Omental fat pad (tissue), 4 donors: ENCODE data around the gene WIPF2. TPM values are rescaled to one million over a fixed set of nuclear protein-coding genes. Genes with fewer than 3 reads are reported as not detected.
"Not testable (repeated sequence)": the region's sequence is repeated elsewhere in the genome, so short reads cannot be mapped to it uniquely, and the experiment has no call there.

Experiments used
- ATAC-seq: fragments of 150-250 bp; one replicate; pipeline ENCODE4 v1.9.1; 2016; ENCODE audit warnings: mild to moderate bottlenecking, moderate library complexity; ENCODE audit not compliant: low FRiP score
- DNase-seq: peaks from one replicate; pipeline ENCODE4 v3.0.0-alpha.2; 2019; ENCODE audit warnings: low spot score
- total RNA-seq, 4 donors: library from RNA; depleted of rRNA; stranded (reverse); fragments of >200 nt; gene quantifications; one replicate each; pipeline ENCODE4 v1.1.0, GENCODE V29; 2016
- TF ChIP-seq, protein P1 (sequence below), 3 donors: fragments of 450-650 bp; IDR thresholded peaks; one replicate each; pipeline ENCODE4 v1.5.1; 2016 to 2017; ENCODE audit warnings: antibody characterized with exemption in 3 of 3, mild to moderate bottlenecking in 3 of 3, moderate library complexity in 2 of 3

WIPF2 gene
- total RNA-seq, 4 donors from 2014 or later: 10.1 to 12.9 (median 10.8) TPM

DNA sequence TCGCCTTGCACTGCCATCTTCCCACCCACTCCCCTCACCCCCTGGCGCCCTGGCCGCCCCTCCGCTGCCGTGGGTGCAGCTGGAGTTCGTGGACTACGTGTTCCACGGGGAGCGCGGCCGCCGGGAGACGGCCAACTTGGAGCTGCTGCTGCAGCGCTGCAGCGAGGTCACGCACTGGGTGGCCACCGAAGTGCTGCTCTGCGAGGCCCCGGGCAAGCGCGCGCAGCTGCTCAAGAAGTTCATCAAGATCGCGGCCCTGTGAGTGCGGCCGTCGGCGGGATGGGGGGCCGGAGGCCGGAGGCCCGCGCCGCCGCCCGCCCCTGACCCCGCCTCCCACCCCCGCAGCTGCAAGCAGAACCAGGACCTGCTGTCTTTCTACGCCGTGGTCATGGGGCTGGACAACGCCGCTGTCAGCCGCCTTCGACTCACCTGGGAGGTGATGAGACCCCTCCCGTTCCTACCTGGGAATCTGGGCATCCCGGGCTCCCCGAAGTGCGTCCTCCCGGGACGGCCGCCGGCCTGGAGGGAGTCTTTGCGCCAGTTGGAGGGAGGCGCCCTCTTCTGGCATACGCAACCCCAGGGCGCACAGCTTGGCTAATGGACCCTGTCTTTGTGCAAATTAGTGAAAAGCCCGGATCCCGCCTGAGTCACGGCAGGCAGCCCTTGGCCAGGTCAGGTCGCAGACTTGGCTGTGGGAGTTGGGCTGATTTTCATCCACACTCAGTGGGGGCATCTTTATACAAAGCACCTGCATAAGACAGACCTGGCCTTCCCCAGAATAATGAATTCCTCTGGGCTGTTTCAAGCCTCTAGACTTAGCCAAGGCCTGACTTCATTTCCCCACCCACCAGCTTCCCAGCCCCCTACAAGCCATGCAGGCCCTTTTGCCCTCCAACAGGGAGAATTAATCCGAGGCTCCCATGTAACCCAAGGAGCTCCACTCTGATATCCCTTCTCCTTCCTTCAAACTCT lies 27.6 kb upstream of the WIPF2 start:
- TF ChIP-seq, protein P1, sequence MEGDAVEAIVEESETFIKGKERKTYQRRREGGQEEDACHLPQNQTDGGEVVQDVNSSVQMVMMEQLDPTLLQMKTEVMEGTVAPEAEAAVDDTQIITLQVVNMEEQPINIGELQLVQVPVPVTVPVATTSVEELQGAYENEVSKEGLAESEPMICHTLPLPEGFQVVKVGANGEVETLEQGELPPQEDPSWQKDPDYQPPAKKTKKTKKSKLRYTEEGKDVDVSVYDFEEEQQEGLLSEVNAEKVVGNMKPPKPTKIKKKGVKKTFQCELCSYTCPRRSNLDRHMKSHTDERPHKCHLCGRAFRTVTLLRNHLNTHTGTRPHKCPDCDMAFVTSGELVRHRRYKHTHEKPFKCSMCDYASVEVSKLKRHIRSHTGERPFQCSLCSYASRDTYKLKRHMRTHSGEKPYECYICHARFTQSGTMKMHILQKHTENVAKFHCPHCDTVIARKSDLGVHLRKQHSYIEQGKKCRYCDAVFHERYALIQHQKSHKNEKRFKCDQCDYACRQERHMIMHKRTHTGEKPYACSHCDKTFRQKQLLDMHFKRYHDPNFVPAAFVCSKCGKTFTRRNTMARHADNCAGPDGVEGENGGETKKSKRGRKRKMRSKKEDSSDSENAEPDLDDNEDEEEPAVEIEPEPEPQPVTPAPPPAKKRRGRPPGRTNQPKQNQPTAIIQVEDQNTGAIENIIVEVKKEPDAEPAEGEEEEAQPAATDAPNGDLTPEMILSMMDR (IDR thresholded peaks at IDR 0.05): no peak
- ATAC-seq (peak; percentile 92), DNase-seq (peak; percentile 68)

DNA sequence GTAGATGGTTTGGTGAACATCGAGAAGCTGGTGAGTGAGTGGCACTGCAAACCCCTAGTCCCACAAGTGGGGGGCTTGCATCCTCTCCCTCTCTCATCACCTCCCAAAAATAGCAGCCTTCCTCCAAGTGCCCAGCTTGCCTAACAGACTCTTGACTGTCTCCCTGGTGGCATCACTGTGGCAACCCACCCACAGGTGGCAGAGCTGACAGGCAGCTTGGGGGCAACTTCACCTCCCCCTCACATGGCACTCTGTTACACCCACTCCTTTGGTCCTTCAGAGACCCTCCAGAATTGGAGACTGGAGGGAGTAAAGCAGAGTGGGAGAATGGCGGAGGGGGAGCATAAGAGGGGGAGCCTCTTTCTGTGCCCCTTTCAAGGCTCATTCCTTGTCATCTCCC lies 26.1 kb upstream of the WIPF2 start:
- DNase-seq: no peak
- ATAC-seq: no peak
- TF ChIP-seq, protein P1 (IDR thresholded peaks at IDR 0.05): no peak

DNA sequence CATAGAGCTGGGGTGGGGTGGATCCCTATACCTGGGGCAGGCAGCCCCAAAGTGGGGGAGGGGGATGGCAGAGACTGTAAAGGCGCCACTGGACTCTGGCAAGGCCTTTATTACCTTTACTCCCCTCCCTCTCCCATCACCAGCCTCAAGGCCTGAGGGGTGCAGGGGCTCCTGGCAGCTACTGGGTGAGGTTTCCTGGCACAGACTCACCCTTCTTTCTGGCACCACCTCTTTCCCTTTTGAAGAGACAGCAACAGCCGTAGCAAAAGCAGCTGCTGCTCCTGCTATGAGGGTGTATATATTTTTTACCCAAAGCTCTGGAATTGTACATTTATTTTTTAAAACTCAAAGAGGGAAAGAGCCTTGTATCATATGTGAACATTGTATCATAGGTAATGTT lies 24.3 kb upstream of the WIPF2 start:
- TF ChIP-seq, protein P1 (IDR thresholded peaks at IDR 0.05): no peak
- no peak for ATAC-seq
- DNase-seq: no peak

DNA sequence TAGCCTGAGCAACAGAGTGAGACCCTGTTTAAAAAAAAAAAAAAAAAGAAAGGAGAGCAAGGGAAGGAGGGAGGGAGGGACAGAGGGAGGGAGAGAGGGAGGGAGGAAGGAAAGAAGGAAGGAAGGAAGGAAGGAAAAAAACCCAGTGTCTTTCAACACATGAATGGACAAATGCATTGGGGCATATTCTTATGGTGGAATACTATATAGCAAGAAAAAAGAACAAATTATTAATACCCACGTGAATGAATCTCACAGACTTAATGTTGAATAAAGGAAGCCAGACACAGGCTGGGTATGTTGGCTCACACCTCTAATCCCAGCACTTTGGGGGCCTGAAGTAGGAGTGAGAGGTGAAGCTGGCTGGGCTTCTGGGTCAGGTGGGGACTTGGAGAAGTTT lies 21.6 kb upstream of the WIPF2 start:
- TF ChIP-seq, protein P1 (IDR thresholded peaks at IDR 0.05): no peak
- DNase-seq (no peak), ATAC-seq (no peak)

DNA sequence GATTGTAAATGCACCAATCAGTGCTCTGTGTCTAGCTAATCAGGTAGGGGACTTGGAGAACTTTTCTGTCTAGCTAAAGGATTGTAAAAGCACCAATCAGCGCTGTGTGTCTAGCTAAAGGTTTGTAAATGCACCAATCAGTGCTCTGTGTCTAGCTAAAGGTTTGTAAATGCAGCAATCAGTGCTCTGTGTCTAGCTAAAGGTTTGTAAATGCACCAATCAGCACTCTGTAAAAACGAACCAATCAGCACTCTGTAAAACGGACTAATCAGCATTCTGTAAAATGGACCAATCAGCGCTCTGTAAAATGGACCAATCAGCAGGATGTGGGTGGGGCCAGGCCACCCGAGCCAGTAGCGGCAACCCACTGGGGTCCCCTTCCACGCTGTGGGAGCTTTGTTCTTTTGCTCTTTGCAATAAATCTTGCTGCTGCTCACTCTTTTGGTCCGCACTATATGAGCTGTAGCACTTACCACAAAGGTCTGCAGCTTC lies 21.1 kb upstream of the WIPF2 start:
- not testable (repeated sequence) for DNase-seq, ATAC-seq

DNA sequence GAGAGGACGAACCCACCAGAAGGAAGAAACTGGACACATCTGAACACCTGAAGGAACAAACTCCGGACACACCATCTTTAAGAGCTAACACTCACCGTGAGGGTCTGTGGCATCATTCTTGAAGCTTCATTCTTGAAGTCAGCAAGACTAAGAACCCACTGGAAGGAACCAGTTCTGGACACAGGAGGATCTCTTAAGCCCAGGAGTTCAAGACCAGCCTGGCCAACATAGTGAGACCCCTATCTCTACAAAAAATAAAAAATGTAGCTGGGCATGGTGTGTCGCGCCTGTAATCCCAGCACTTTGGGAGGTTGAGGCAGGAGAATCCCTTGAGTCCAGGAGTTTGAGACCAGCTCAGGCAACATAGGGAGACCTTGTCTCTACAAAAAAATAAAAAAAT lies 20.5 kb upstream of the WIPF2 start:
- DNase-seq: no peak
- TF ChIP-seq, protein P1 (IDR thresholded peaks at IDR 0.05): no peak

DNA sequence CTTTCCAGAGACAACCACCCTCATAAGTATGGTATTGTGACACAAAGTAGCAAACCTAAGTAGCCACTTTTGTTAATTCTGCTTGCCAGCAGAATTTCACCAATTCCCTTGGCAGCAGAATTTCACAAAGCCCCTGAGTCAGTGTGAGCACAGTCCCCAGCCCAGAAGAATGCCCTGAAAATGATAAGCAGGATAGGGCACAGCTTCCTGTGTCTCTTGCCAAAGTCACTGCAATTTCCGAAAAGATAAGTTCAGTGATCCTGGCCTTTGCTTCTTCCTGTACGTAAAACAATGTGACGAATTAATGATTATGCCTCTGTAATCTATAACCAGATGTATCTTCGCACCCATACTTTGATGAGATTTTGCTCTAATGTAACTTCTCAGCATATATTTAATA lies 16.0 kb upstream of the WIPF2 start:
- TF ChIP-seq, protein P1 (IDR thresholded peaks at IDR 0.05): no peak
- ATAC-seq (no peak), DNase-seq (no peak)

More for the DNA sequence above, 20.5 kb upstream of the WIPF2 start:
- ATAC-seq: no peak

DNA sequence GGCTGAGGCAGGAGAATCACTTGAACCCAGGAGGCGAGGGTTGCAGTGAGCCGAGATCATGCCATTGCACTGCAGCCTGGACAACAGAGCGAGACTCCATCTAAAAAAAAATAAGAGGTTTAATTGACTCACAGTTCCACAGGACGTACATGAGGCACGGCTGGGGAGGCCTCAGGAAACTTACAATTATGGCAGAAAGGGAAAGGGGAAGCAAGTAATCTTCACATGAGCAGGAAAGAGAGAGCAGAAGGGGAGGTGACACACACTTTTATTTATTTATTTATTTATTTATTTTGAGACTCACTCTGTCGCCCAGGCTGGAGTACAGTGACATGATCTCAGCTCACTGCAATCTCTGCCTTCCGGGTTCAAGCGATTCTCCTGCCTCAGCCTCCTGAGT lies 12.9 kb upstream of the WIPF2 start:
- DNase-seq, ATAC-seq: not testable (repeated sequence)
